OCI-LY1 (cell line): ENCODE results near the gene IFT43.

ENCODE experiments used
- H2AFZ ChIP-seq: fragments of 200-600 bp; sonication (generic), shearing (Covaris generic); 2 replicates; pipeline ENCODE4 v1.6.0; 2014; ENCODE audit warnings: antibody characterized with exemption, mild to moderate bottlenecking, low read length
- H3F3A ChIP-seq: fragments of 200-600 bp; sonication (generic), shearing (Covaris generic); 2 replicates; pipeline ENCODE4 v1.6.0; 2014; ENCODE audit warnings: mild to moderate bottlenecking, antibody characterized with exemption, low read length, moderate library complexity; ENCODE audit not compliant: insufficient read depth
- H3K27ac ChIP-seq: fragments of 200-600 bp; sonication (generic); 2 replicates; pipeline ENCODE4 v1.5.1; 2014; ENCODE audit warnings: low read length, mixed run types, mild to moderate bottlenecking, low read depth; ENCODE audit not compliant: poor library complexity, severe bottlenecking
- H3K27me3 ChIP-seq: fragments of 200-600 bp; sonication (generic); 2 replicates; pipeline ENCODE4 v1.6.0; 2014; ENCODE audit warnings: antibody characterized with exemption, mild to moderate bottlenecking, low read length, moderate library complexity; ENCODE audit not compliant: insufficient read depth
- H3K36me3 ChIP-seq: fragments of 200-600 bp; sonication (generic); 2 replicates; pipeline ENCODE4 v1.6.1; 2014; ENCODE audit warnings: mild to moderate bottlenecking, antibody characterized with exemption, low read length, moderate library complexity, mixed read lengths; ENCODE audit not compliant: insufficient read depth
- H3K4me1 ChIP-seq: fragments of 200-600 bp; sonication (generic); 2 replicates; pipeline ENCODE4 v1.5.1; 2014; ENCODE audit warnings: mild to moderate bottlenecking, low read length, moderate library complexity; ENCODE audit not compliant: insufficient read depth, severe bottlenecking
- H3K4me2 ChIP-seq: fragments of 200-600 bp; sonication (generic), shearing (Covaris generic); 2 replicates; pipeline ENCODE4 v1.6.1; 2014; ENCODE audit warnings: low read length
- H3K4me3 ChIP-seq: fragments of 200-600 bp; sonication (generic); 2 replicates; pipeline ENCODE4 v1.5.1; 2014; ENCODE audit warnings: low read length, low read depth, mild to moderate bottlenecking, mixed read lengths; ENCODE audit not compliant: poor library complexity, severe bottlenecking
- H3K79me2 ChIP-seq: fragments of 200-600 bp; shearing (Covaris generic); 2 replicates; pipeline ENCODE4 v1.6.1; 2016; ENCODE audit warnings: mixed run types, low read length, mixed read lengths; ENCODE audit not compliant: insufficient read depth
- H3K9ac ChIP-seq: fragments of 200-600 bp; sonication (generic), shearing (Covaris generic); 2 replicates; pipeline ENCODE4 v1.6.1; 2014; ENCODE audit warnings: mild to moderate bottlenecking, low read length, mixed read lengths
- H3K9me2 ChIP-seq: fragments of 200-600 bp; sonication (generic), shearing (Covaris generic); 2 replicates; pipeline ENCODE4 v1.6.1; 2014; ENCODE audit warnings: low read depth, mild to moderate bottlenecking, low read length, mixed read lengths
- H3K9me3 ChIP-seq: fragments of 200-600 bp; shearing (Covaris generic); 2 replicates; pipeline ENCODE4 v1.6.1; 2014; ENCODE audit warnings: low read length, mixed read lengths
- H4K20me1 ChIP-seq: fragments of 200-600 bp; sonication (generic), shearing (Covaris generic); 2 replicates; pipeline ENCODE4 v1.6.0; 2016; ENCODE audit warnings: mild to moderate bottlenecking, low read length; ENCODE audit not compliant: insufficient read depth
- EZH2 ChIP-seq: fragments of 200-600 bp; sonication (generic), shearing (Covaris generic); IDR thresholded peaks from 2 replicates; pipeline ENCODE4 v1.8.0; 2017; ENCODE audit warnings: borderline replicate concordance, mixed run types, mild to moderate bottlenecking, antibody characterized with exemption, low read length, moderate library complexity, mixed read lengths
- TF ChIP-seq, protein P1 (sequence below): fragments of 200-600 bp; sonication (generic), shearing (Covaris generic); IDR thresholded peaks from 2 replicates; pipeline ENCODE4 v1.5.1; 2017; ENCODE audit warnings: mild to moderate bottlenecking, antibody characterized with exemption, low read length, moderate library complexity, mixed read lengths

IFT43 gene

DNA sequence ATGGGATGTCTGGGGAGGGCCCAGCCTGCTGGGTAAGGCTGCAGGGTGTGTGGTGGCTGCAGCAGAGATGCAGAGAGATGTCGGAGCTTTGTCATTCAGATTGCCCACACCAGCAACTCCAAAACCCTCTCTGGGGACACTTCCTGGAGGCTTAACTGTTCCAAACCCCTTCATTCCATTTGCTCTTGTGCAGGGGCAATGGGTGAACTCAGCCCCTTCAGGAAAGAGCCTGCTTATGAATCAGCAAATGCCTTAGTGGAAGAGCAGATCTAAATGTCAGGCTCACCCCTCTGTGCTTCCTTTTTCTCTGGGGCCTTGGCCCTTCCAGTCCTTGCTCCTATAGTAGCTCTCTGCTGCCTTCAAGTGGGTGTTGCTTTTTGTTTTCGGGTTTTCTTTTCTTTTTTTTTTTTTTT is 129.5 kb downstream of the IFT43 start:
- no peak overlapping the region for H3K4me3 ChIP-seq
- no peaks in the 10 kb centered on the region for H3F3A ChIP-seq
- H3K27ac ChIP-seq: no peak overlapping the region

DNA sequence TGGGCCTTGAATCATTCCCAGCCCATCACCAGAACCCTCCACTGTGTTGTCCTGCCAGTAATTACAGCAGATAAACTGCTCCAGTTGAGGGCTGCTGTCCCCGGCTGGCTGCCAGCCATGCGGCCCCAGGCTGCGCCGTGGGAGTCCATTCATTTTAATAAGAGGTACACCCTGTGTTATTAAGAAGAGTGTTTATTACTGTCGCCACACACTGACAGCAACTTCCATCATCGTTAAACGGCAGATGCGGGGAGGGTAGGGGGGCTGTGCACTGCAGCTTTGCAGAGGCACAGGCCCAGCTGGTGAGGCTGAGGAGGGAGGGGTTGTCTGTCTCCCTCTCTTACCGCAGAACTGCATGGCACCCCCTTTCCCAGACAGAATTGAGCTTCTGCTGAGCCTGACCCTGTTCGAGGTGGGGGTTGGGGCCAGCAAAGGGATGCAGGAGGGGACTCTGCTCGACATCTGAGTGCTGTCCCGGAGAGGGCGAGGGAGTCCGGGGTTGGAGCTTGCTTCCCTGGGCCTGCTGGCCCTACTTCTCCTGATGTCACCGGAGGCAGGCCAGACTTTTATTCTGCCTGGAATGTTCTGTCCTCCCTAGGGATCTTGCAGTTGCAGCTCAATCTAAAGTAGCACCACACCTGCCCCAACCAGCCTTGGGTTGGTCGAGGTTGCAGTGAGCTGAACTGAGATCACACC is 132.4 kb downstream of the IFT43 start:
- no peak overlapping the region for H3K4me3 ChIP-seq
- H2AFZ ChIP-seq: no peak overlapping the region
- no peaks in the 10 kb centered on the region for H3F3A ChIP-seq
- no peak overlapping the region for H3K27ac ChIP-seq
- no peaks in the 10 kb centered on the region for H3K36me3 ChIP-seq
- no peaks in the 10 kb centered on the region for H3K9me2 ChIP-seq
- H3K9ac ChIP-seq: no peak overlapping the region
- no peaks in the 10 kb centered on the region for H3K27me3 ChIP-seq
- H3K79me2 ChIP-seq: no peaks in the 10 kb centered on the region
- no peaks in the 10 kb centered on the region for H3K4me1 ChIP-seq
- TF ChIP-seq EZH2: no peak
- TF ChIP-seq, protein P1, sequence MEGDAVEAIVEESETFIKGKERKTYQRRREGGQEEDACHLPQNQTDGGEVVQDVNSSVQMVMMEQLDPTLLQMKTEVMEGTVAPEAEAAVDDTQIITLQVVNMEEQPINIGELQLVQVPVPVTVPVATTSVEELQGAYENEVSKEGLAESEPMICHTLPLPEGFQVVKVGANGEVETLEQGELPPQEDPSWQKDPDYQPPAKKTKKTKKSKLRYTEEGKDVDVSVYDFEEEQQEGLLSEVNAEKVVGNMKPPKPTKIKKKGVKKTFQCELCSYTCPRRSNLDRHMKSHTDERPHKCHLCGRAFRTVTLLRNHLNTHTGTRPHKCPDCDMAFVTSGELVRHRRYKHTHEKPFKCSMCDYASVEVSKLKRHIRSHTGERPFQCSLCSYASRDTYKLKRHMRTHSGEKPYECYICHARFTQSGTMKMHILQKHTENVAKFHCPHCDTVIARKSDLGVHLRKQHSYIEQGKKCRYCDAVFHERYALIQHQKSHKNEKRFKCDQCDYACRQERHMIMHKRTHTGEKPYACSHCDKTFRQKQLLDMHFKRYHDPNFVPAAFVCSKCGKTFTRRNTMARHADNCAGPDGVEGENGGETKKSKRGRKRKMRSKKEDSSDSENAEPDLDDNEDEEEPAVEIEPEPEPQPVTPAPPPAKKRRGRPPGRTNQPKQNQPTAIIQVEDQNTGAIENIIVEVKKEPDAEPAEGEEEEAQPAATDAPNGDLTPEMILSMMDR: no peak
- no peak overlapping the region for H3K4me2 ChIP-seq
- no peaks in the 10 kb centered on the region for H4K20me1 ChIP-seq
- H3K9me3 ChIP-seq: no peaks in the 10 kb centered on the region

More for the DNA sequence above, 129.5 kb downstream of the IFT43 start:
- Histone ChIP-seq H3K79me2 (no peaks in the 10 kb centered on the region), H2AFZ (no peak overlapping the region), H3K4me2 (no peak overlapping the region), H3K9me3 (no peaks in the 10 kb centered on the region), H3K4me1 (no peaks in the 10 kb centered on the region), H3K27me3 (no peaks in the 10 kb centered on the region), H4K20me1 (no peaks in the 10 kb centered on the region), H3K9me2 (no peaks in the 10 kb centered on the region), H3K36me3 (no peaks in the 10 kb centered on the region), H3K9ac (no peak overlapping the region)
- no peak for TF ChIP-seq EZH2
- TF ChIP-seq, protein P1: 0 out of 2 replicates have a peak, but pooled peaks have one; percentile 5

DNA sequence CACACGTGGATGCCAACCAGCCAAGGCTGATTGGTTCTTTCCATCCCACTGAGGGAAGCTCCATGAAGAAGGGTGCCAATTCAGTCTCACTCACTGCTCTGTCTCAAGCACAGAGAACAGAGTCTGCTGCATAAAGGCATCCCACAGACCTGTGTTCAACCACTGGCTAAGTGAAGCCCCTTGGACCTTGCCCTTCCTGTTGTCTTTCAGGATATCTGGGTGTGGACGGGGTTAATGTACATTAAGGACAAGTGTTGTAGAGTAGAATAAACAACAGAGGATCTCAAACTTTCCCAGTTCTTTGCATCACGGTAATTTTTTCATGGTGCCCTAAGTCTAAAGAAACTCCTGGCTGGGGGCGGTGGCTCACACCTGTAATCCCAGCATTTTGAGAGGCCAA is 133.0 kb downstream of the IFT43 start:
- TF ChIP-seq, protein P1: no peak
- no peak for TF ChIP-seq EZH2
- no peaks in the 10 kb centered on the region for H3K36me3 ChIP-seq
- no peaks in the 10 kb centered on the region for H3K9me3 ChIP-seq

More for the DNA sequence above, 133.0 kb downstream of the IFT43 start:
- H3K9me2 ChIP-seq: no peaks in the 10 kb centered on the region
- no peaks in the 10 kb centered on the region for H3K79me2 ChIP-seq
- no peak overlapping the region for H3K27ac ChIP-seq
- H3K27me3 ChIP-seq: no peaks in the 10 kb centered on the region; the same call in 1 of the 2 replicates
- H3K4me2 ChIP-seq: no peak overlapping the region
- no peak overlapping the region for H3K4me3 ChIP-seq
- H3K9ac ChIP-seq: no peak overlapping the region
- H2AFZ ChIP-seq: no peak overlapping the region
- no peaks in the 10 kb centered on the region for H3K4me1 ChIP-seq
- H4K20me1 ChIP-seq: no peaks in the 10 kb centered on the region
- H3F3A ChIP-seq: no peaks in the 10 kb centered on the region
